Neural progenitor cell (in vitro differentiated cells): ENCODE measurements around the gene TUBB4B. TPM values are rescaled to one million over a fixed set of nuclear protein-coding genes. Genes with fewer than 3 reads are reported as not detected.

Source experiments
- DNase-seq: peaks from one replicate; pipeline ENCODE4 v3.0.0-alpha.2; 2016; ENCODE audit warnings: low spot score
- H2AFZ ChIP-seq: fragments of 200-600 bp; sonication (generic); replicated peaks from 2 replicates; pipeline ENCODE4 v1.6.1; 2016; ENCODE audit warnings: antibody characterized with exemption
- H3F3A ChIP-seq: fragments of 200-600 bp; sonication (generic); 2 replicates; pipeline ENCODE4 v1.6.1; 2016; ENCODE audit warnings: antibody characterized with exemption, low read depth
- H3K27ac ChIP-seq: fragments of 200-600 bp; sonication (generic); 2 replicates; pipeline ENCODE4 v1.5.1; 2016; ENCODE audit warnings: mild to moderate bottlenecking
- H3K27me3 ChIP-seq: fragments of 200-600 bp; sonication (generic); 2 replicates; pipeline ENCODE4 v1.6.1; 2016; ENCODE audit warnings: mild to moderate bottlenecking, moderate library complexity
- H3K36me3 ChIP-seq: fragments of 200-600 bp; sonication (generic); 2 replicates; pipeline ENCODE4 v1.5.1; 2016
- H3K4me1 ChIP-seq: fragments of 200-600 bp; sonication (generic); 2 replicates; pipeline ENCODE4 v1.6.1; 2016; ENCODE audit warnings: mixed run types
- H3K4me2 ChIP-seq: fragments of 200-600 bp; sonication (generic); 2 replicates; pipeline ENCODE4 v1.6.1; 2016
- H3K4me3 ChIP-seq: fragments of 200-600 bp; sonication (generic); 2 replicates; pipeline ENCODE4 v1.5.1; 2016
- H3K79me2 ChIP-seq: fragments of 200-600 bp; sonication (generic); 2 replicates; pipeline ENCODE4 v1.6.1; 2016; ENCODE audit warnings: low read depth
- H3K9ac ChIP-seq: fragments of 200-600 bp; sonication (generic); 2 replicates; pipeline ENCODE4 v1.6.1; 2016
- H3K9me3 ChIP-seq: fragments of 200-600 bp; sonication (generic); 2 replicates; pipeline ENCODE4 v1.5.1; 2016; ENCODE audit warnings: low read depth
- H4K20me1 ChIP-seq: fragments of 200-600 bp; sonication (generic); 2 replicates; pipeline ENCODE4 v1.6.1; 2016; ENCODE audit warnings: low read depth
- H3K27ac Mint-ChIP-seq: 3 replicates; pipeline ENCODE4 v1.8.0; 2021; ENCODE audit warnings: mixed read lengths
- H3K27me3 Mint-ChIP-seq: 2 replicates; pipeline ENCODE4 v1.8.0; 2022; ENCODE audit warnings: low read depth, mild to moderate bottlenecking, inconsistent platforms, moderate library complexity, mixed read lengths; ENCODE audit not compliant: insufficient read depth
- H3K36me3 Mint-ChIP-seq: 3 replicates; pipeline ENCODE4 v1.8.0; 2021; ENCODE audit warnings: mixed read lengths
- H3K4me1 Mint-ChIP-seq: 3 replicates; pipeline ENCODE4 v1.8.0; 2021; ENCODE audit warnings: mixed read lengths
- H3K4me3 Mint-ChIP-seq: 3 replicates; pipeline ENCODE4 v1.8.0; 2021; ENCODE audit warnings: mild to moderate bottlenecking, moderate library complexity, mixed read lengths
- H3K9me3 Mint-ChIP-seq: 3 replicates; pipeline ENCODE4 v1.8.0; 2020; ENCODE audit warnings: mixed read lengths
- CTCF ChIP-seq: fragments of 200-600 bp; sonication (generic); IDR thresholded peaks from 2 replicates; pipeline ENCODE4 v1.5.1; 2017; ENCODE audit warnings: antibody characterized with exemption, mild to moderate bottlenecking
- EZH2 ChIP-seq: fragments of 200-600 bp; sonication (generic); IDR thresholded peaks from 2 replicates; pipeline ENCODE4 v1.6.1; 2017; ENCODE audit warnings: antibody characterized with exemption, mild to moderate bottlenecking, moderate library complexity
- EZH2phosphoT487 ChIP-seq: fragments of 200-600 bp; sonication (generic); IDR thresholded peaks from 2 replicates; pipeline ENCODE4 v1.6.1; 2017; ENCODE audit warnings: antibody characterized with exemption
- total RNA-seq: library from RNA; depleted of rRNA; stranded (reverse); fragments of >200 nt; gene quantifications from 2 replicates; pipeline ENCODE4 v1.2.3, GENCODE V29; 2015; ENCODE audit warnings: low replicate concordance

The TUBB4B gene
- total RNA-seq, 1 donor from 2014 or later: 183 TPM

GRCh38 chr9:137194909-137195308 lies 46.2 kb upstream of the TUBB4B start:
- H3K9me3 ChIP-seq: no peaks in the 10 kb centered on the region
- Mint-ChIP-seq H3K4me1 (peaks cover 17% of the 10 kb centered on the region), H3K9me3 (no peaks in the 10 kb centered on the region), H3K27ac (no peak overlapping the region), H3K27me3 (peaks cover 4% of the 10 kb centered on the region), H3K36me3 (no peaks in the 10 kb centered on the region), H3K4me3 (no peak overlapping the region)
- no peak overlapping the region for H3K9ac ChIP-seq
- H3K4me1 ChIP-seq: peaks cover 7% of the 10 kb centered on the region
- no peak overlapping the region for H3K4me3 ChIP-seq
- H3K79me2 ChIP-seq: peaks cover 24% of the 10 kb centered on the region
- H3K4me2 ChIP-seq: no peak overlapping the region
- peaks cover 6% of the 10 kb centered on the region for H3K27me3 ChIP-seq
- TF ChIP-seq EZH2: no peak
- TF ChIP-seq EZH2phosphoT487: no peak
- TF ChIP-seq CTCF: no peak
- no peak for DNase-seq
- H3K27ac ChIP-seq: no peak overlapping the region
- no peak overlapping the region for H2AFZ ChIP-seq
- H4K20me1 ChIP-seq: peaks cover 73% of the 10 kb centered on the region
- H3K36me3 ChIP-seq: no peaks in the 10 kb centered on the region
- H3F3A ChIP-seq: no peaks in the 10 kb centered on the region

DNA sequence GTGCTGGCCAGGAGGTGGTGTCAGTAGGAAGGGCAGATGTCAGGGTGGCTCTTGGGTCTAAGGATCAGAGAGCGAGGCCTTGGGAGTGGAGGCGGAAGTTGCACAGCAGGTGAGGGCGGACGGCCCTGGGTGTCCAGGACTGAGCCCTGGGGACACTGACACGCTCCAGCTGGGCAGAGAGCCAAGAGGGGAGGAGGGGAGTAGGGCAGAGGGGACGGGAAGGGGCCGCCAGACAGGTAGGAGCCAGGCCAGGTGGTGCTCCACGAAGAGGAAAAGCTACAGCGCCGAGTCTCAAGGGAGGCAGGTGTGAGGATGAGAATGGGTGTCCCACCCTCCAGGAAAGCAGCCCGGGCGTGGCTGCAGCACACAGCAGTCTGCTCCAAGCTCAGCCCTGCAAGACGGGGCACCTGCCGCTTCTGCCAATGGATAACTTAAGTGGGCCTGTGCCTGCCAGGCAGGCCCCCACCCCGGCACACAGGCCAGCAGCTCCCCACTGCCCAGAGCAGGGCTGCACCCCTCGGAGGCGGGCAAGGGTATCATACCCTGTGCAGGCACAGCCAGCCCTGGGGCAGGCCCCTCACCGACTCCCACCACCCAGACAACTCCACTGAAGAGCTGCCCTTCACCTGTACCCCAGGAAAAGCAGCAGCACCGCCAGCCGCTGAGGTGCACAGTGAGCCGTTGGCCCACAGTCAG lies 45.4 kb upstream of the TUBB4B start:
- H3K9ac ChIP-seq: no peak overlapping the region
- H3K79me2 ChIP-seq: peaks cover 24% of the 10 kb centered on the region
- no peaks in the 10 kb centered on the region for H3K9me3 ChIP-seq
- peaks cover 73% of the 10 kb centered on the region for H4K20me1 ChIP-seq
- no peak overlapping the region for H2AFZ ChIP-seq
- H3K4me1 ChIP-seq: peaks cover 7% of the 10 kb centered on the region
- Mint-ChIP-seq H3K27me3 (peaks cover 4% of the 10 kb centered on the region), H3K9me3 (no peaks in the 10 kb centered on the region), H3K36me3 (no peaks in the 10 kb centered on the region), H3K27ac (no peak overlapping the region), H3K4me1 (peaks cover 14% of the 10 kb centered on the region), H3K4me3 (no peak overlapping the region)
- no peaks in the 10 kb centered on the region for H3K36me3 ChIP-seq
- peaks cover 7% of the 10 kb centered on the region for H3K27me3 ChIP-seq
- no peak for DNase-seq
- no peak overlapping the region for H3K4me3 ChIP-seq
- no peak overlapping the region for H3K4me2 ChIP-seq
- no peak overlapping the region for H3K27ac ChIP-seq
- no peaks in the 10 kb centered on the region for H3F3A ChIP-seq
- TF ChIP-seq CTCF (no peak), EZH2 (no peak), EZH2phosphoT487 (no peak)

- peaks cover 10% of the 10 kb centered on the region for H3K27me3 Mint-ChIP-seq
- H3K36me3 ChIP-seq: no peaks in the 10 kb centered on the region
- H3K79me2 ChIP-seq: peaks cover 38% of the 10 kb centered on the region
These were observed 42.8 kb upstream of the TUBB4B start for GRCh38 chr9:137198051-137198901.

More at GRCh38 chr9:137198051-137198901, 42.8 kb upstream of the TUBB4B start:
- Histone ChIP-seq H3K27ac (no peak overlapping the region), H3K9me3 (no peaks in the 10 kb centered on the region), H3K4me2 (no peak overlapping the region), H3K4me3 (no peak overlapping the region), H3K9ac (no peak overlapping the region), H3K27me3 (peaks cover 7% of the 10 kb centered on the region), H3K4me1 (peaks cover 12% of the 10 kb centered on the region), H2AFZ (no peak overlapping the region), H3F3A (peaks cover 17% of the 10 kb centered on the region), H4K20me1 (peaks cover 71% of the 10 kb centered on the region)
- Mint-ChIP-seq H3K4me3 (peak overlapping the region; percentile 63), H3K27ac (no peak overlapping the region), H3K9me3 (no peaks in the 10 kb centered on the region), H3K4me1 (peaks cover 20% of the 10 kb centered on the region), H3K36me3 (peaks cover 4% of the 10 kb centered on the region)
- no peak for TF ChIP-seq CTCF
- TF ChIP-seq EZH2: no peak
- no peak for TF ChIP-seq EZH2phosphoT487
- no peak for DNase-seq
